ENCODE results near the gene PFN2. TPM values are rescaled to one million over a fixed set of nuclear protein-coding genes. Genes with fewer than 3 reads are reported as not detected.

The PFN2 gene
- total RNA-seq, 1 experiment from 2014 or later = 197 TPM

DNA sequence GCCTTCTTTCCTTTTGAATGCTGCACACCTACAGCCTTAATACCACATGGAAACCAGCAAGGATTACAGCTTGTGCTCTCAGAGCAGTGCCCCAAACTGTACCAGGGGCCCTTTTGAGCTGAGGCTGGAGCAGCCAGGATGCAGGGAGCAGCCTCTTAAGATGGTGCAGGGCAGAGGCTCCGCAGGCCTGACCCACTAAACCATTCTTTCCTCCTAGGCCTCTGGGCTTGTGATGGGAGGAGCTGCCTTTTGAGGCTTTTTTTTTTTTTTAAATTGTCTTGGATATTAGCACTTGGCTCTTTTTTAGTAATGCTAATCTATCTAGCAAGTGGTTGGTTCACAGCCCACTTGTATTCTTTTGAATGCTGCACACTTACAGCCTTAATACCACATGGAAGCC is 37.7 kb downstream of the PFN2 start:
- DNase-seq (ENCODE audit: extremely low read depth, low read depth) = no peak

DNA sequence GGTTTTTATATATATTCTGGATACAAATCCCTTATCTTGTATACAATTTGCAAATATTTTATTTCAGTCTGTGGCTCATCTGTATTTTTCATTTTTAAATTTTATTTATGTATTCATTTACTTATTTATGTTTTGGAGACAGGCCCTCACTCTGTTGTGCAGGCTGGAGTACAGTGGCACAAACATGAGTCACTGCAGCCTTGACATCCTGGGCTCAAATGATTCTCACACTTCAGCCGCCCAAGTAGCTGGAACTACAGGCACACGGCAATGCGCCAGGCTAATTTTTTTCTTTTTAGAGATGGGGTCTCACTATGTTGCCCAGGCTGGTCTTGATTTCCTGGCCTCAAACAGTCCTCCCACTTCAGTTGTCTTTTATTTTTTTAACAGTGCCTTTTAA is 50.6 kb downstream of the PFN2 start:
- DNase-seq (ENCODE audit: extremely low read depth, low read depth) = no peak

DNA sequence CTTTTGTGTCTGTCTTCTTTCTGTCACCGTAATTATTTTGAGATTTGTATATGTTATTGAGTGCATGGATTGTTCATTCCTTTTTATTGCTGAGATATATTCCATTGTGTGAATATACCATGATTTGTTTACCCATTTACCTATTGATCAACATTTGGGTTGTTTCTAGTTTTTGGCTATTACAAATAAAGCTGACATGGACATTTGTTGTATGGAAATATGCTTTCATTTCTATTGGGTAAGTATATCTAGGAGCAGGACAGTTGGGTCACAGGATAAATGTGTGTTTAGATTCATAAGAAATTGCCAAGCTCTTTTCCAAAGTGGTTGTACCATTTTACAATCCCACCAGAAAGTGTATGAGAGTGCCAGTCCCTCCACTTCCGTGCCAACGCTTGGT is 51.2 kb downstream of the PFN2 start:
- no peak for DNase-seq (ENCODE audit: extremely low read depth, low read depth)

DNA sequence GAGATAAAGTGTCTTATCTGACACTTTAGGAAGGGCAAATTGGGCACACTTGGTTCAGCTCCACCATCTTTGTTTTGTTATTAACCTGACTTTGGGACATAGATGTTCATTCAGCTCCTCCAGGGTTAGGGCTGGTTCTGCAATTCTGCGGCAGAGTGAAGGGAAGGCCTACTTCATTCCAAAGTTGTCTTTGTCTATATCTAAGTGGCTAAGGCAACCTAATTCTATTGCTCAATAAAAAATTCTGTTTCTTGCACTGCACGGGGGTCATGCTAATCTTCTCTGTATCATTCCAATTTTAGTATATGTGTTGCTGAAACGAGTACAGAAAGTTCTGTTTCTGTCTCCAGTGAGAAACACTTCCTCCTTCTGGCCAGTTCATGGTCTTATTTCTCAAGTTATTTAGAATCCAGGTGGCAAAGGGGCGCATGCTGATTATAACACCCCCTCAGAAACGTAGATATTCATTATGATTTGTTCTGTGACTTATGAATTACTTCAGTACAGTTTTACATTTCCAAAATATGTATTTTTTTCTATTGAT is 53.5 kb downstream of the PFN2 start:
- no peak for DNase-seq (ENCODE audit: extremely low read depth, low read depth)

Small RNA genes within 50 kb of the gene (small RNA-seq; reads per million reads assigned to genes)
- gene RNU6-720P = 0 reads per million in 2 experiments

Other genes with a start within 250 kb of the PFN2 start
- 38.2 and 43.4 TPM in 2 replicates for gene COMMD2, start 218.4 kb downstream of the PFN2 start, total RNA-seq (2014; rRNA removed; shearing (Covaris generic))
- gene ANKUB1, start 178.3 kb downstream of the PFN2 start, total RNA-seq (2014; rRNA removed; shearing (Covaris generic)) = not detected in 2 replicates
- gene RNF13, start 157.7 kb downstream of the PFN2 start, total RNA-seq (2014; rRNA removed; shearing (Covaris generic)) = 63.7 and 70.8 TPM in 2 replicates

Measured in NCI-H460 (cell line).